Measurements from ENCODE around the gene ESRRA. TPM values are rescaled to one million over a fixed set of nuclear protein-coding genes. Genes with fewer than 3 reads are reported as not detected.

Gene ESRRA
- total RNA-seq, 1 donor from 2014 or later, result 28.1 TPM

DNA sequence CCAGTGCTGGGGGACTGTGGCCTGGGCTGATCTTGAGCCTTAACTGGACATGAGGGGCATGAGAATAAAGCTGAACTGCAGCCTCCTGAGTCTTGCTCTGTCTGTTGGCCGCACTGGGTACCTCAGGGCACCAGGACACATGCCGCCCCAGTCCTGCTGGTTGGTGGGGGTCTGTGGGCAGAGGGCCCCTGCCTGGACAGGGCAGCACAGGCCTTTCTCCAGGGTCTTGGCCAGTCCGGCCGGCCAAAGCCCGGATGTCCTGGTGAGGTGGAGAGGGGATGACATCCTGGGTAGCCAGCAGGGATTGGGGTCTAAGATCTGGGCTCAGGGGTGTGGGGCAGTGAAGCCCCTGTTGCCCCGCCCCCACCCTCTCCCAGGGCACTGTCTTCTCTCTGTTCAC is 52.1 kb downstream of the ESRRA start:
- DNase-seq (ENCODE audit: low spot score, unreplicated experiment), result no peak
- no peak overlapping the region for H3K4me3 Mint-ChIP-seq (ENCODE audit: low read depth)
- TF ChIP-seq, protein P1, sequence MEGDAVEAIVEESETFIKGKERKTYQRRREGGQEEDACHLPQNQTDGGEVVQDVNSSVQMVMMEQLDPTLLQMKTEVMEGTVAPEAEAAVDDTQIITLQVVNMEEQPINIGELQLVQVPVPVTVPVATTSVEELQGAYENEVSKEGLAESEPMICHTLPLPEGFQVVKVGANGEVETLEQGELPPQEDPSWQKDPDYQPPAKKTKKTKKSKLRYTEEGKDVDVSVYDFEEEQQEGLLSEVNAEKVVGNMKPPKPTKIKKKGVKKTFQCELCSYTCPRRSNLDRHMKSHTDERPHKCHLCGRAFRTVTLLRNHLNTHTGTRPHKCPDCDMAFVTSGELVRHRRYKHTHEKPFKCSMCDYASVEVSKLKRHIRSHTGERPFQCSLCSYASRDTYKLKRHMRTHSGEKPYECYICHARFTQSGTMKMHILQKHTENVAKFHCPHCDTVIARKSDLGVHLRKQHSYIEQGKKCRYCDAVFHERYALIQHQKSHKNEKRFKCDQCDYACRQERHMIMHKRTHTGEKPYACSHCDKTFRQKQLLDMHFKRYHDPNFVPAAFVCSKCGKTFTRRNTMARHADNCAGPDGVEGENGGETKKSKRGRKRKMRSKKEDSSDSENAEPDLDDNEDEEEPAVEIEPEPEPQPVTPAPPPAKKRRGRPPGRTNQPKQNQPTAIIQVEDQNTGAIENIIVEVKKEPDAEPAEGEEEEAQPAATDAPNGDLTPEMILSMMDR (IDR thresholded peaks at IDR 0.05; ENCODE audit: unreplicated experiment), result no peak
- peaks cover 2% of the 10 kb centered on the region for H3K36me3 Mint-ChIP-seq (ENCODE audit: insufficient read depth)
- H3K27ac Mint-ChIP-seq, result no peak overlapping the region
- no peaks in the 10 kb centered on the region for H3K9me3 Mint-ChIP-seq (ENCODE audit: low read depth)
- H3K4me1 Mint-ChIP-seq (ENCODE audit: low read depth), result peaks cover 5% of the 10 kb centered on the region
- H3K27me3 Mint-ChIP-seq, result peaks cover 3% of the 10 kb centered on the region

DNA sequence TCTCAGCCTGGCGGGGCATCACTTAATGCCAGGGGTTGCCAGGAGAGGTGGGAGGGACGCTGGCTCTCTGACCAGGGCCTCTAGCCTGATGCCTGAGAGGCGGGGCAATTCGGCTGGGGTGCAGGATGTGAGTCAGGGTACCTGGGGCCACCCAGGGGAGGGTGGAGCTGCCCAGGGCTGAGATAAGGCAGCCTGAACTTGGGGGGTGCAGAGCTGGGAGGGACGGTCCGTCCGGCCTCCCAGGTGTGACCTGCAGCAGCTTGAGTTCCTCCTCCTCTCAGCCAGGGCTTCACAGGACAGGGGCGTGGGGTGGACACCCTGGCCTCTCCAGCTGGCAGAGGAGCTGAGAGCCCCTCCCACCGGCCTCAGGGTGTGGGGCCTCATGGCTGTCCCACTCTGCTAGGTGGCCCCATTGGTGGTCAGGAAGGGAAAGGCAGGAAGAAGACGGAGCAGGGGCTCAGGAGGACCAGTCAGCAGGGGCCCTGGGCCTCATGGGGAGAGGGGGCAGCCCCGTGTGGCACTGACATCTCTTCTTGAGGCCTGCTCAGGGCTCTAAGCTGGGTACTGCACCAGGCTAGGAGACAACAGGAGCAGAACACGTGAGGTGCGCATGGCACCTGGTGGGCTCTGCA is 52.7 kb downstream of the ESRRA start:
- H3K36me3 Mint-ChIP-seq (ENCODE audit: insufficient read depth), result peaks cover 3% of the 10 kb centered on the region

DNA sequence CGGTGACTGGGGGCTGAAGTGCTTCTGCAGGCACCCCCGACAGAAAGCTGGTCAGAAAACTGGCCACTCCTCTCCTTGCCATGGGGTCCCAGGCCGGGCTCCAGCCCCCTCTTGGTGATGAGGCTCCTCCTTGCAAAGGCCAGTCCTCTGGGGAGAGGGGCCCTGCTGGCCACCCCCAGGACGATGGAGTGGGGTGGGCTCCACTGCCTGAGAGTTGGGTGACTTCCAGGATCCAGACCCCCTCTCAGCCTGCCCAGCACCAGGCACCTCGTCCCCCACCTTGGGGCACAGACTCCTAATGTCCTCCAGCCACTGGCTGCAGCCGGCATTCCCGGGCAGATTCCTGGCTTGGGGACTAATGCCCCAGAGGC is 53.2 kb downstream of the ESRRA start:
- Mint-ChIP-seq H3K27me3 (peaks cover 3% of the 10 kb centered on the region), H3K27ac (no peak overlapping the region), H3K9me3 (ENCODE audit: low read depth) (no peaks in the 10 kb centered on the region), H3K4me1 (ENCODE audit: low read depth) (peaks cover 5% of the 10 kb centered on the region), H3K4me3 (ENCODE audit: low read depth) (peak overlapping the region; percentile 41), H3K36me3 (ENCODE audit: insufficient read depth) (peaks cover 7% of the 10 kb centered on the region)
- TF ChIP-seq, protein P1 (IDR thresholded peaks at IDR 0.05; ENCODE audit: unreplicated experiment), result no peak
- no peak for DNase-seq (ENCODE audit: low spot score, unreplicated experiment)

More for the DNA sequence above, 52.7 kb downstream of the ESRRA start:
- H3K4me1 Mint-ChIP-seq (ENCODE audit: low read depth), result peaks cover 5% of the 10 kb centered on the region
- H3K27ac Mint-ChIP-seq, result no peak overlapping the region
- H3K4me3 Mint-ChIP-seq (ENCODE audit: low read depth), result peak overlapping the region; percentile 41
- no peak for DNase-seq (ENCODE audit: low spot score, unreplicated experiment)
- TF ChIP-seq, protein P1 (IDR thresholded peaks at IDR 0.05; ENCODE audit: unreplicated experiment), result no peak
- peaks cover 3% of the 10 kb centered on the region for H3K27me3 Mint-ChIP-seq
- H3K9me3 Mint-ChIP-seq (ENCODE audit: low read depth), result no peaks in the 10 kb centered on the region

DNA sequence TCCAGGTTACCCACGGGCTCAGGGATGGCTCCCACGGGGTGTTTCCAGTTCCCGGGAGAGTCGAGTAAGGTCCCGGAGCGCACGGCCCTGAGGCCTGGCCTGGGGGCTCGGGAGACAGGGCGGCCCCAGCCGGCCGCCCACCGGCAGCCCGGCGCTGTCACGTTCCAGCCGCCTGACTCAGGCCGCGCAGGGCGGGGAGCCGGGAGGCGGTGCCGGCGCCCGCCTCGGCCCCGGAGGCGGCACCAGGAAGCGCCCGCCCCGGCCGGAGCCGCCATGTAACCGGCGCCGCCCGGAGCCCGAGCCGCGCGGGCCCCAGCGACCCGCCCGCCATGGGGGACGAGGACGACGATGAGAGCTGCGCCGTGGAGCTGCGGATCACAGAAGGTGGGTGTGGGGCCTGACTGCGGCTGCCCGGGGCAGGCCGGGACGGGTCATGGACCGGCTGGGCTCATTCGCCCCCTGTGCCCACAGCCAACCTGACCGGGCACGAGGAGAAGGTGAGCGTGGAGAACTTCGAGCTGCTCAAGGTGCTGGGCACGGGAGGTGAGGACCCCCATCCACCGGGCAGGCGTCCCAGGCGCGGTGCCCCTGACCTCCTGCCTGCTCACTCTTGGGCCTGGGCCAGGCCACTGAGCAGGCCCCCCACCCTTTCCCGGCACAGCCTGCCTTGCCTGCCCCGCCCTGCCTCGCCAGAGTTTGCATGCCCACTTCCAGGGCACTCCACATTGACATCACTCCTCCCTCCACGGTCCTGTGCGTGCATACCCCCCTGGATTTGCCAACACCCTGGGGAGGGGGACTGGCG is 53.8 kb downstream of the ESRRA start, which contains the start of gene RPS6KA4:
TSS of gene RPS6KA4 (plus strand) at position 256 of the 805 bp plus-strand sequence. CDS start at position 330, 74 bp downstream.
- no peaks in the 10 kb centered on the region for H3K9me3 Mint-ChIP-seq (ENCODE audit: low read depth)
- peaks cover 5% of the 10 kb centered on the region for H3K4me1 Mint-ChIP-seq (ENCODE audit: low read depth)
- H3K36me3 Mint-ChIP-seq (ENCODE audit: insufficient read depth), result peaks cover 8% of the 10 kb centered on the region
- peaks cover 3% of the 10 kb centered on the region for H3K27me3 Mint-ChIP-seq
- H3K27ac Mint-ChIP-seq, result no peak within 1 kb of the TSS
- TF ChIP-seq, protein P1 (IDR thresholded peaks at IDR 0.05; ENCODE audit: unreplicated experiment), result no peak
- DNase-seq (ENCODE audit: low spot score, unreplicated experiment), result no peak
- peak within 1 kb of the TSS; percentile 78 for H3K4me3 Mint-ChIP-seq (ENCODE audit: low read depth)

DNA sequence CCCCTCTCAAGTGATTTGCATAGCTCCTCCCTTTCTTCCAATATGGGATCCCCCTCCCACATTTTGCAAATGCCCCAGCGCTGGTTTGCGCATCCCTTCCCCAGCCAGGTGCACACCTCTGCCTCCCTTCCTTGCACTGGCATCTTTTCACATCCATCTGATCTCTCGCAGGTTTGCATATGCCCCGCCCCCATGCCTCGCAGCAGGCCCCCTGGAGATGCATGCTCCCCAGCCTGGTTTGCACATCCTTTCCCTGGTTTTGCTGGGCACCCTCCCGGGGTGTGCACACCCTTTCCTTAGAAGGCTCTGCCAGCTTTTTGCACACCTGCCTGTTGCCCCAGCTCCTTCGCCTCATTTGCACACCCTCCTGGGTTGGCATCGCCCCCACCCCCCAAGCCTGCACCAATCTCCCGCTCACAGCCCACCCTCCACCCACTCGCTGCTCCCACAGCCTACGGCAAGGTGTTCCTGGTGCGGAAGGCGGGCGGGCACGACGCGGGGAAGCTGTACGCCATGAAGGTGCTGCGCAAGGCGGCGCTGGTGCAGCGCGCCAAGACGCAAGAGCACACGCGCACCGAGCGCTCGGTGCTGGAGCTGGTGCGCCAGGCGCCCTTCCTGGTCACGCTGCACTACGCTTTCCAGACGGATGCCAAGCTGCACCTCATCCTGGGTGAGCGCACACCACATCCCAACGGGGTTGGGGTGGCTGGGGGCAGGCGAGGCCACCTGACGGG is 54.6 kb downstream of the ESRRA start:
- TF ChIP-seq, protein P1 (IDR thresholded peaks at IDR 0.05; ENCODE audit: unreplicated experiment), result no peak
- H3K27me3 Mint-ChIP-seq, result peaks cover 3% of the 10 kb centered on the region
- peaks cover 5% of the 10 kb centered on the region for H3K4me1 Mint-ChIP-seq (ENCODE audit: low read depth)
- H3K9me3 Mint-ChIP-seq (ENCODE audit: low read depth), result no peaks in the 10 kb centered on the region
- peak overlapping the region; percentile 78 for H3K4me3 Mint-ChIP-seq (ENCODE audit: low read depth)
- H3K36me3 Mint-ChIP-seq (ENCODE audit: insufficient read depth), result peaks cover 11% of the 10 kb centered on the region
- no peak for DNase-seq (ENCODE audit: low spot score, unreplicated experiment)
- no peak overlapping the region for H3K27ac Mint-ChIP-seq
